GM12878 (cell line): ENCODE results near the gene CXADR. TPM values are rescaled to one million over a fixed set of nuclear protein-coding genes. Genes with fewer than 3 reads are reported as not detected.

ENCODE experiments used
- ATAC-seq: fragments of 200-7000 bp; cut with Tn5 transposase; 3 replicates; pipeline ENCODE4 v1.9.1; 2020; ENCODE audit warnings: mild to moderate bottlenecking, moderate library complexity
- BruUV-seq: library from RNA; stranded (reverse); fragments of 400-500 nt; replicated peaks from 2 replicates; lab custom pipeline; 2021; lab: Mats Ljungman, UMichigan
- CTCF ChIA-PET: fragments of 300-600 bp; sonication (Branson Sonifier 250); formaldehyde crosslinking; extraction: SDS; loops from one replicate; lab custom pipeline; 2021; ENCODE audit warnings: inconsistent platforms; lab: Yijun Ruan, JAX
- POLR2A ChIA-PET: fragments of 350-600 bp; formaldehyde crosslinking; extraction: SDS; loops from one replicate; lab custom pipeline; 2021; ENCODE audit warnings: inconsistent platforms; lab: Charles Lee
- RAD21 ChIA-PET: fragments of 300-600 bp; sonication (Branson Sonifier 250); formaldehyde crosslinking; loops from one replicate; lab custom pipeline; 2023; ENCODE audit warnings: antibody characterized with exemption; ENCODE audit not compliant: unreplicated experiment; lab: Charles Lee
- SMC1A ChIA-PET: fragments of 300-600 bp; sonication (Branson Sonifier 250); formaldehyde crosslinking; loops from one replicate; lab custom pipeline; 2023; ENCODE audit not compliant: unreplicated experiment, uncharacterized antibody; lab: Charles Lee
- DNase-seq: peaks from one replicate; pipeline ENCODE4 v3.0.0-alpha.2; 2011; ENCODE audit warnings: low read depth, low spot score
- FAIRE-seq: peaks from 3 replicates; lab custom pipeline; 2011; peaks lifted over from hg19 to GRCh38; lab: Jason Lieb, UNC
- H2AFZ ChIP-seq: 2 replicates; pipeline ENCODE4 v1.6.0; 2011; ENCODE audit warnings: low read depth, low read length, control low read depth; ENCODE audit not compliant: control insufficient read depth
- H3K27ac ChIP-seq: 2 replicates; pipeline ENCODE4 v1.5.1; 2011; ENCODE audit warnings: control low read depth; ENCODE audit not compliant: control insufficient read depth, insufficient read depth
- H3K27me3 ChIP-seq, 2 experiments: replicated peaks in 1 of 2; 2 replicates each; pipeline versions ENCODE4 v1.6.0 to v1.6.1; 2011; ENCODE audit warnings: low read length in 1 of 2; ENCODE audit not compliant: control insufficient read depth in 2 of 2, insufficient read depth in 2 of 2
- H3K36me3 ChIP-seq, 2 experiments: 2 replicates each; pipeline ENCODE4 v1.5.1; 2011; ENCODE audit warnings: low read length in 1 of 2; ENCODE audit not compliant: control insufficient read depth in 2 of 2, insufficient read depth in 2 of 2
- H3K4me1 ChIP-seq: 2 replicates; pipeline ENCODE4 v1.6.1; 2011; ENCODE audit warnings: mild to moderate bottlenecking, low read length, moderate library complexity, mixed read lengths; ENCODE audit not compliant: control insufficient read depth, insufficient read depth
- H3K4me2 ChIP-seq: 2 replicates; pipeline ENCODE4 v1.6.0; 2011; ENCODE audit warnings: control low read depth; ENCODE audit not compliant: control insufficient read depth, insufficient read depth
- H3K4me3 ChIP-seq: fragments of 200-600 bp; sonication (generic); 2 replicates; pipeline ENCODE4 v1.5.1; 2016
- H3K79me2 ChIP-seq: 2 replicates; pipeline ENCODE4 v1.6.0; 2011; ENCODE audit warnings: low read length; ENCODE audit not compliant: control insufficient read depth, insufficient read depth
- H3K9ac ChIP-seq: 2 replicates; pipeline ENCODE4 v1.8.0; 2011; ENCODE audit warnings: low read length, control low read depth, mixed read lengths; ENCODE audit not compliant: control insufficient read depth, insufficient read depth
- H3K9me3 ChIP-seq: replicated peaks from 3 replicates; pipeline ENCODE4 v1.5.1; 2011; ENCODE audit warnings: mild to moderate bottlenecking, low read length; ENCODE audit not compliant: control insufficient read depth, insufficient read depth
- H4K20me1 ChIP-seq: 2 replicates; pipeline ENCODE4 v1.6.0; 2011; ENCODE audit not compliant: control insufficient read depth, insufficient read depth
- BRCA1 ChIP-seq: IDR thresholded peaks from 2 replicates; pipeline ENCODE4 v1.6.1; 2011; ENCODE audit warnings: low read depth, low read length, improper control_type of control experiment
- HSF1 ChIP-seq: fragments of 150-350 bp; IDR thresholded peaks from 2 replicates; pipeline ENCODE4 v1.6.1; 2014; ENCODE audit warnings: mild to moderate bottlenecking, low read depth, low read length
- IRF4 ChIP-seq: IDR thresholded peaks from 2 replicates; pipeline ENCODE4 v1.6.1; 2011; ENCODE audit warnings: low read depth, low read length
- MTA3 ChIP-seq: IDR thresholded peaks from 2 replicates; pipeline ENCODE4 v1.6.1; 2012; ENCODE audit warnings: low read length, inconsistent platforms, borderline replicate concordance
- POLR2AphosphoS5 ChIP-seq: IDR thresholded peaks from 2 replicates; pipeline ENCODE4 v1.6.1; 2011; ENCODE audit warnings: mild to moderate bottlenecking, low read length, inconsistent platforms
- ZBED1 ChIP-seq: IDR thresholded peaks from 2 replicates; pipeline ENCODE4 v1.6.1; 2016; ENCODE audit warnings: borderline replicate concordance
- WGBS: methylation state at CpG from one replicate; pipeline ENCODE4 v1.1.6; 2016; ENCODE audit warnings: low lambda C conversion rate; ENCODE audit not compliant: insufficient replicate concordance, insufficient coverage; ENCODE audit errors: missing lambda C conversion rate; 5-methylcytosine and 5-hydroxymethylcytosine counted together
- in situ Hi-C: fragments of 300-500 bp; cut with MboI; formaldehyde crosslinking; loops from 9 replicates; pipeline ENCODE4 v1.14.3; 2018; ENCODE audit warnings: mixed read lengths
- intact Hi-C: fragments of 100-400 bp; cut with micrococcal nuclease; formaldehyde crosslinking; loops from one replicate; pipeline ENCODE4 v1.14.2; 2022; ENCODE audit not compliant: unreplicated experiment
- polyA plus RNA-seq, 11 experiments: library from polyadenylated mRNA; depleted of rRNA in 4 of 11; unstranded in 6 of 11; stranded (reverse) in 5 of 11; fragments of >200 nt; fragmentation: Nextera tagmentation in 4 of 11; fragmentation: Illumina TruSeq in 1 of 11; extraction: Ambion mirVana in 4 of 11; extraction: Trizol in 1 of 11; gene quantifications; 1 replicate in 1 of 11; 2 replicates in 10 of 11; pipeline versions ENCODE4 v1.2.1 to v1.2.3, GENCODE V29; 2011 to 2016; ENCODE audit warnings: inconsistent platforms in 2 of 11, missing spikeins in 2 of 11, low read depth in 1 of 11
- total RNA-seq, 4 experiments: library from RNA; depleted of rRNA in 3 of 4; stranded (reverse); fragments of >200 nt in 3 of 4; fragmentation: Illumina TruSeq in 1 of 4; extraction: Trizol in 1 of 4; gene quantifications; 2 replicates each; pipeline versions ENCODE4 v1.2.1 to v1.2.3, GENCODE V29; 2013 to 2021
- TF ChIP-seq, protein P1 (sequence below): fragments of 450-650 bp; IDR thresholded peaks from 2 replicates; pipeline ENCODE4 v1.6.1; 2016; ENCODE audit warnings: mild to moderate bottlenecking, moderate library complexity, borderline replicate concordance

The CXADR gene
- total and polyA plus RNA-seq, 10 of the 15 experiments (the other 5 are each of a cell fraction or from before 2014, with no cell fraction given) = 0.01 to 0.64 (median 0.13) TPM

DNA sequence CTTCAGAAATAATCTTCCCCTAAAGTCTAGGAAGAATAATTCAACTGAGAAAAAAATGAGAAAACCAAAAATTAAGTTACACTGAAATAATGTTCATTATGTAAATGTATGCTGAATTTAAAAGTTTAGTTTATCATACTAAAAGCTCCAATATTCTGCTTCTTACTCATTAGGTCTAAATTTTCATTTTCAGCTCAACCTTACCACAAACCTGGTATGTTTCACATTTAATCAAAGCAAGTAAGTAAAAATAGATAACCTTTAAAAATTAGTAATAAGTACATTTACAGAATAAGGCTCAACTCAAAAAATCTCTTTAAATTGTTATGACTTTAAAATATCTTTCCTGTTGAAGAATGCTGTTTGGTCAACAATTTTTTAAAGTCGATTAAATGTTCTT is 84.8 kb downstream of the CXADR start (continued):
- TF ChIP-seq HSF1 (no peak), POLR2AphosphoS5 (no peak)
- TF ChIP-seq, protein P1, sequence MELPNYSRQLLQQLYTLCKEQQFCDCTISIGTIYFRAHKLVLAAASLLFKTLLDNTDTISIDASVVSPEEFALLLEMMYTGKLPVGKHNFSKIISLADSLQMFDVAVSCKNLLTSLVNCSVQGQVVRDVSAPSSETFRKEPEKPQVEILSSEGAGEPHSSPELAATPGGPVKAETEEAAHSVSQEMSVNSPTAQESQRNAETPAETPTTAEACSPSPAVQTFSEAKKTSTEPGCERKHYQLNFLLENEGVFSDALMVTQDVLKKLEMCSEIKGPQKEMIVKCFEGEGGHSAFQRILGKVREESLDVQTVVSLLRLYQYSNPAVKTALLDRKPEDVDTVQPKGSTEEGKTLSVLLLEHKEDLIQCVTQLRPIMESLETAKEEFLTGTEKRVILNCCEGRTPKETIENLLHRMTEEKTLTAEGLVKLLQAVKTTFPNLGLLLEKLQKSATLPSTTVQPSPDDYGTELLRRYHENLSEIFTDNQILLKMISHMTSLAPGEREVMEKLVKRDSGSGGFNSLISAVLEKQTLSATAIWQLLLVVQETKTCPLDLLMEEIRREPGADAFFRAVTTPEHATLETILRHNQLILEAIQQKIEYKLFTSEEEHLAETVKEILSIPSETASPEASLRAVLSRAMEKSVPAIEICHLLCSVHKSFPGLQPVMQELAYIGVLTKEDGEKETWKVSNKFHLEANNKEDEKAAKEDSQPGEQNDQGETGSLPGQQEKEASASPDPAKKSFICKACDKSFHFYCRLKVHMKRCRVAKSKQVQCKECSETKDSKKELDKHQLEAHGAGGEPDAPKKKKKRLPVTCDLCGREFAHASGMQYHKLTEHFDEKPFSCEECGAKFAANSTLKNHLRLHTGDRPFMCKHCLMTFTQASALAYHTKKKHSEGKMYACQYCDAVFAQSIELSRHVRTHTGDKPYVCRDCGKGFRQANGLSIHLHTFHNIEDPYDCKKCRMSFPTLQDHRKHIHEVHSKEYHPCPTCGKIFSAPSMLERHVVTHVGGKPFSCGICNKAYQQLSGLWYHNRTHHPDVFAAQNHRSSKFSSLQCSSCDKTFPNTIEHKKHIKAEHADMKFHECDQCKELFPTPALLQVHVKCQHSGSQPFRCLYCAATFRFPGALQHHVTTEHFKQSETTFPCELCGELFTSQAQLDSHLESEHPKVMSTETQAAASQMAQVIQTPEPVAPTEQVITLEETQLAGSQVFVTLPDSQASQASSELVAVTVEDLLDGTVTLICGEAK = no peak

DNA sequence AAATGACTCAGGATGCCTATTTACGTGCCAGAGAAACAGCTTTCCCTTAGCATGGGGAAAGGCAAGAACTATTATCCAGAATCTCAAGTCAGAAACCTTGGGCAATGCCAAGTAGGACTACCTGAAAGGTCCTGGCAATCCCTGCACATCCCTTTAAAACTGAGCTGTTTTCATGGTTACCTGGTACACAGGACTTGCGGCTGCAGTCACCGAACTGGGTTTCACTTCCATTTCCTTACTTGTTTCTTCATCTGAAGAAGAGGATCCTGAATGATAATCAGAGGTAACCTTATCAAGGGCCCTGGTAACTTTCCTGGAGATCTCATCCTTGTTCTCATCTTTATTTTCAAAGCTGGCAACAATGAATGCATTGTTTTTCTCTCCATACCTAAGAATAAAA is 85.6 kb downstream of the CXADR start:
- intact Hi-C loops = no loop called here
- FAIRE-seq (peak; percentile 88), DNase-seq (no peak), ATAC-seq (peak; percentile 83)
- H3K4me2 ChIP-seq = peak overlapping the region; percentile 71
- peaks cover 5% of the 10 kb centered on the region; the same call in 1 of the 2 replicates for H3K4me1 ChIP-seq
- ChIA-PET SMC1A (interaction anchor here (0.8 to 6.8 kb wide), 4 partner anchors 9 to 324 kb away, joined by 3 to 41 read pairs (median 5); no protein-coding TSS in a partner anchor), POLR2A (interaction anchor here (0.8 kb wide), 1 partner anchor 13 kb away, joined by 3 read pairs; no protein-coding TSS in a partner anchor), CTCF (interaction anchor here (0.7 to 1.8 kb wide), 6 partner anchors 9 to 213 kb away, joined by 3 to 17 read pairs (median 4); no protein-coding TSS in a partner anchor), RAD21 (interaction anchor here (1.5 to 1.6 kb wide), 2 partner anchors 12 to 14 kb away, joined by 3 to 4 read pairs; no protein-coding TSS in a partner anchor)
- 44% methylated on average over 3 of the region's 3 CpGs for WGBS
- no peaks in the 10 kb centered on the region for H3K27me3 ChIP-seq
- H3K79me2 ChIP-seq = no peaks in the 10 kb centered on the region; the same call in 1 of the 2 replicates
- no peak overlapping the region for H2AFZ ChIP-seq
- H3K9me3 ChIP-seq = no peaks in the 10 kb centered on the region; the same call in 2 of the 3 replicates
- H3K9ac ChIP-seq = no peak overlapping the region
- H3K27ac ChIP-seq = no peak overlapping the region
- no peak overlapping the region for H3K4me3 ChIP-seq
- H4K20me1 ChIP-seq = no peaks in the 10 kb centered on the region; the same call in 1 of the 2 replicates
- in situ Hi-C loops = no loop called here
- no TSS peak for BruUV-seq
- H3K36me3 ChIP-seq = peaks cover 1 to 17% of the 10 kb centered on the region in 2 experiments; a peak in 3 of 4 replicates
- TF ChIP-seq ZBED1 = no peak
- no peak for TF ChIP-seq MTA3
- TF ChIP-seq IRF4 = peak; percentile 54; the same call in 1 of the 2 replicates
- TF ChIP-seq, protein P1 = no peak
- TF ChIP-seq BRCA1 = no peak
